Measurements from ENCODE around the gene PHIP. TPM values are rescaled to one million over a fixed set of nuclear protein-coding genes. Genes with fewer than 3 reads are reported as not detected.

Gene PHIP
- total and polyA plus RNA-seq, 10 of the 15 experiments (the other 5 are each of a cell fraction or from before 2014, with no cell fraction given), result 8.5 to 34.6 (median 17.9) TPM

GRCh38 chr6:79101164-79101563 lies 23.1 kb upstream of the PHIP start:
- Histone ChIP-seq H3K4me1 (ENCODE audit: control insufficient read depth, insufficient read depth, low read length) (no peaks in the 10 kb centered on the region), H3K79me2 (ENCODE audit: control insufficient read depth, insufficient read depth, low read length) (no peaks in the 10 kb centered on the region), H3K9me3 (replicated peaks; ENCODE audit: control insufficient read depth, insufficient read depth, low read length) (no peaks in the 10 kb centered on the region), H3K4me3 (no peak overlapping the region), H4K20me1 (ENCODE audit: control insufficient read depth, insufficient read depth) (no peaks in the 10 kb centered on the region), H3K36me3 (ENCODE audit: control insufficient read depth in 2 of 2, insufficient read depth in 2 of 2, low read length in 1 of 2) (no peaks in the 10 kb centered on the region), H3K9ac (ENCODE audit: control insufficient read depth, insufficient read depth, low read length) (no peak overlapping the region), H3K27ac (ENCODE audit: control insufficient read depth, insufficient read depth) (no peak overlapping the region), H3K27me3 (replicated peaks in 1 of 2; ENCODE audit: control insufficient read depth in 2 of 2, insufficient read depth in 2 of 2, low read length in 1 of 2) (no peaks in the 10 kb centered on the region), H2AFZ (ENCODE audit: control insufficient read depth, low read depth, low read length) (no peak overlapping the region), H3K4me2 (ENCODE audit: control insufficient read depth, insufficient read depth) (no peak overlapping the region)
- intact Hi-C loops (cut with micrococcal nuclease; ENCODE audit: unreplicated experiment), result no loop called here
- no peak for TF ChIP-seq KLF5 (IDR thresholded peaks at IDR 0.05; ENCODE audit: partially characterized antibody)
- no peak for TF ChIP-seq PRDM15 (CRISPR knock-in tag; IDR thresholded peaks at IDR 0.05)
- no peak for TF ChIP-seq RCOR1 (conservative IDR thresholded peaks at IDR 0.05; ENCODE audit: low read depth, low read length)
- no peak for TF ChIP-seq NR2F1 (conservative IDR thresholded peaks at IDR 0.05)
- no peak for TF ChIP-seq ZBTB40 (IDR thresholded peaks at IDR 0.05; ENCODE audit: borderline replicate concordance)
- TF ChIP-seq DPF2 (IDR thresholded peaks at IDR 0.05), result no peak
- TF ChIP-seq FOS (IDR thresholded peaks at IDR 0.05; ENCODE audit: borderline replicate concordance, extremely low read depth, insufficient read length), result no peak
- no peak for TF ChIP-seq ZNF24 (IDR thresholded peaks at IDR 0.05)
- TF ChIP-seq CREB1 (IDR thresholded peaks at IDR 0.05; ENCODE audit: low read depth), result no peak
- no peak for TF ChIP-seq BCL11A (IDR thresholded peaks at IDR 0.05; ENCODE audit: low read depth, low read length)
- TF ChIP-seq BRCA1 (IDR thresholded peaks at IDR 0.05; ENCODE audit: low read depth, low read length), result no peak
- no peak for TF ChIP-seq MTA2 (IDR thresholded peaks at IDR 0.05; ENCODE audit: low read depth)
- no peak for TF ChIP-seq SMC3 (IDR thresholded peaks at IDR 0.05; ENCODE audit: borderline replicate concordance, low read length)
- in situ Hi-C loops (cut with MboI), result no loop called here
- SMC1A ChIA-PET (ENCODE audit: uncharacterized antibody, unreplicated experiment), result no interaction called here
- RAD21 ChIA-PET (ENCODE audit: unreplicated experiment), result no interaction called here
- no peak for FAIRE-seq
- CTCF ChIA-PET, result no interaction called here
- DNase-seq (ENCODE audit: low read depth, low spot score), result no peak
- 50% methylated on average over 2 of the region's 2 CpGs for WGBS (ENCODE audit: insufficient coverage, insufficient replicate concordance, low lambda C conversion rate, missing lambda C conversion rate)
- no peak for ATAC-seq
- BruUV-seq (replicated peaks), result no TSS peak
- POLR2A ChIA-PET, result no interaction called here

Data from GM12878 (cell line).